GM10248 (cell line): ENCODE measurements around the gene INPP4A.

ENCODE experiments used
- CTCF ChIA-PET: fragments of 300-600 bp; sonication (Branson Sonifier 250); formaldehyde crosslinking; extraction: SDS; loops from one replicate; lab custom pipeline; 2021; ENCODE audit warnings: antibody characterized with exemption; lab: Yijun Ruan, JAX
- POLR2A ChIA-PET: fragments of 350-650 bp; sonication (Branson Sonifier 250); formaldehyde crosslinking; extraction: SDS; loops from one replicate; lab custom pipeline; 2020; ENCODE audit warnings: antibody characterized with exemption; lab: Yijun Ruan, JAX
- DNase-seq: peaks from one replicate; pipeline ENCODE4 v3.0.0; 2012; ENCODE audit errors: extremely low spot score
- TF ChIP-seq, protein P1 (sequence below): IDR thresholded peaks from 2 replicates; pipeline ENCODE4 v1.5.1; 2012; ENCODE audit warnings: mild to moderate bottlenecking, low read depth; ENCODE audit errors: extremely low read depth, missing control alignments, control extremely low read depth

The INPP4A gene

DNA sequence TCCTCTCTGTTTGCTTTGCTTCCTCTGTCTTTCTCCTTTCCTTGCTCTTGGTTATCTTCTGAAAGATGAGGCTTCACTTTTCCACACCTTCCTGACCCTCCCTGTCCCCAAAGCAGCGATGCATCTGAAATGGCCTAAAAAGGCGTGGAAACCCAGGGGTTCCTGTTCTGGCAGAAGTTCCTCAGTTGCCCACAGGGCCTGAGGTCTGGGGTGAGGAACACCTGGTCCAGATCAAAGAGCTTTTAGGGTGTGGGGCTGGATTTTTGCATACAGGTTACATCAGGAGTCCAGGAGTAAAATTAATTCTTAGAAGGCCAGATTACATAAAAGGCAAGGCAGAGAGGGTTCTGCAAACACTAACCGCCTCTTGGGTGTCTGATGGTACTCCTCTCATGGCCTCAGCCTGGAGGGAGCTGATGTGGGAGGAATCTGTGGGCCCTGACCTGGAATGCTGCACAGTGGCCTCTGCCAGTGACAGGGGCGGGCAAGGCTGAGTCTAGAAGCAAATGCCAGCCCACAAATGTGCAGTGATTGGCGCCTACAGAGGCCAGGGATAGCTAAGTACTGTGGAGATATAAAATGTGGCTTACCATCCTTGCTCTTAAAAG, 41.8 kb downstream of the INPP4A start:
- TF ChIP-seq, protein P1, sequence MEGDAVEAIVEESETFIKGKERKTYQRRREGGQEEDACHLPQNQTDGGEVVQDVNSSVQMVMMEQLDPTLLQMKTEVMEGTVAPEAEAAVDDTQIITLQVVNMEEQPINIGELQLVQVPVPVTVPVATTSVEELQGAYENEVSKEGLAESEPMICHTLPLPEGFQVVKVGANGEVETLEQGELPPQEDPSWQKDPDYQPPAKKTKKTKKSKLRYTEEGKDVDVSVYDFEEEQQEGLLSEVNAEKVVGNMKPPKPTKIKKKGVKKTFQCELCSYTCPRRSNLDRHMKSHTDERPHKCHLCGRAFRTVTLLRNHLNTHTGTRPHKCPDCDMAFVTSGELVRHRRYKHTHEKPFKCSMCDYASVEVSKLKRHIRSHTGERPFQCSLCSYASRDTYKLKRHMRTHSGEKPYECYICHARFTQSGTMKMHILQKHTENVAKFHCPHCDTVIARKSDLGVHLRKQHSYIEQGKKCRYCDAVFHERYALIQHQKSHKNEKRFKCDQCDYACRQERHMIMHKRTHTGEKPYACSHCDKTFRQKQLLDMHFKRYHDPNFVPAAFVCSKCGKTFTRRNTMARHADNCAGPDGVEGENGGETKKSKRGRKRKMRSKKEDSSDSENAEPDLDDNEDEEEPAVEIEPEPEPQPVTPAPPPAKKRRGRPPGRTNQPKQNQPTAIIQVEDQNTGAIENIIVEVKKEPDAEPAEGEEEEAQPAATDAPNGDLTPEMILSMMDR = no peak
- CTCF ChIA-PET = interaction anchor here (0.7 to 4.8 kb wide), 15 partner anchors 8 to 82 kb away, joined by 3 to 42 read pairs (median 6); no protein-coding TSS in a partner anchor
- POLR2A ChIA-PET = interaction anchor here (0.8 to 3.1 kb wide), 2 partner anchors 22 to 34 kb away, joined by 3 to 17 read pairs; no protein-coding TSS in a partner anchor
- DNase-seq = no peak

- TF ChIP-seq, protein P1 = no peak
- DNase-seq = no peak
- POLR2A ChIA-PET = interaction anchor here (0.8 to 3.1 kb wide), 6 partner anchors 8 to 55 kb away, joined by 3 to 17 read pairs (median 4); no protein-coding TSS in a partner anchor
- CTCF ChIA-PET = interaction anchor here (0.7 to 4.8 kb wide), 28 partner anchors 7 to 122 kb away, joined by 3 to 42 read pairs (median 9); partner anchors contain the start of genes COA5 and UNC50
Measured at GRCh38 chr2:98487101-98487805, 42.6 kb downstream of the INPP4A start.

- POLR2A ChIA-PET = interaction anchor here (0.9 to 3.1 kb wide), 5 partner anchors 9 to 54 kb away, joined by 3 to 17 read pairs (median 6); no protein-coding TSS in a partner anchor
- peak; percentile 55 for DNase-seq
Measured at GRCh38 chr2:98487806-98488189, 43.1 kb downstream of the INPP4A start.

DNA sequence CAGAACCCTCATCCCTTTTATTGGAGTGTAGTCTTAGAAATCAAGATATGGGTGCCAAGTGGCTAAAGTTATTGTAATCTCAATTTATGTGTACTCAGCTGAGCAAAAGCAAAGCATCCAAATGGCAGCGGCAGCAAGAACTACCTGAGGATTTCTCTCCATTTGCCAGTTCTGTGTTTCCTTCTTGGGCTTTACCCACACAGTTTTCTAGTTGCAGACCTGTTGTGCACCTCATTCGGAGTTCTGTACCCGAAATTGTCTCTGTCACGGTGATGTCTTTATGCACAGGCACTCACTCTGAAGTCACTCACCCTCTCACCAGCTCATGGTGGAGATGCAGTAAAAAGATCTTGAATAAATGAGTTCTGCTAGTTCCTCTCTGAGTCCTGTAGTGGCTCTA, 43.6 kb downstream of the INPP4A start:
- DNase-seq = no peak
- POLR2A ChIA-PET = interaction anchor here (0.9 to 3.1 kb wide), 5 partner anchors 9 to 54 kb away, joined by 3 to 17 read pairs (median 6); no protein-coding TSS in a partner anchor
- CTCF ChIA-PET = interaction anchor here (1.0 to 4.8 kb wide), 23 partner anchors 8 to 121 kb away, joined by 3 to 42 read pairs (median 10); partner anchors contain the start of genes COA5 and UNC50
- TF ChIP-seq, protein P1 = no peak

More at GRCh38 chr2:98487806-98488189, 43.1 kb downstream of the INPP4A start:
- TF ChIP-seq, protein P1 = peak; percentile 25
- CTCF ChIA-PET = interaction anchor here (1.0 to 4.8 kb wide), 24 partner anchors 8 to 121 kb away, joined by 3 to 42 read pairs (median 10); partner anchors contain the start of genes COA5 and UNC50

- no peak for DNase-seq
Measured at GRCh38 chr2:98489486-98489885, 44.8 kb downstream of the INPP4A start.

More at GRCh38 chr2:98489486-98489885, 44.8 kb downstream of the INPP4A start:
- ChIA-PET POLR2A (interaction anchor here (2.2 kb wide), 1 partner anchor 10 kb away, joined by 12 read pairs; no protein-coding TSS in a partner anchor), CTCF (interaction anchor here (2.3 to 4.8 kb wide), 5 partner anchors 11 to 77 kb away, joined by 9 to 35 read pairs (median 17); no protein-coding TSS in a partner anchor)
- TF ChIP-seq, protein P1 = no peak
